OCI-LY7 (cell line): Measurements from ENCODE around the gene NODAL. TPM values are rescaled to one million over a fixed set of nuclear protein-coding genes. Genes with fewer than 3 reads are reported as not detected.

Source experiments
- BruUV-seq: library from RNA; stranded (reverse); fragments of 400-500 nt; replicated peaks from 2 replicates; lab custom pipeline; 2021; lab: Mats Ljungman, UMichigan
- CTCF ChIA-PET: fragments of 300-600 bp; sonication (Branson Sonifier 250); formaldehyde crosslinking; loops from one replicate; lab custom pipeline; 2022; ENCODE audit warnings: antibody characterized with exemption; ENCODE audit not compliant: unreplicated experiment; lab: Charles Lee
- POLR2A ChIA-PET: fragments of 300-600 bp; sonication (Branson Sonifier 250); formaldehyde crosslinking; loops from one replicate; lab custom pipeline; 2022; ENCODE audit warnings: antibody characterized with exemption; lab: Charles Lee
- DNase-seq: peaks from one replicate; pipeline ENCODE4 v3.0.0-alpha.2; 2015; ENCODE audit warnings: low spot score
- H2AFZ ChIP-seq: fragments of 200-600 bp; sonication (generic), shearing (Covaris generic); 2 replicates; pipeline ENCODE4 v1.6.1; 2014; ENCODE audit warnings: mild to moderate bottlenecking, antibody characterized with exemption, low read length, moderate library complexity
- H3K27ac ChIP-seq: fragments of 200-600 bp; sonication (generic); 2 replicates; pipeline ENCODE4 v1.5.1; 2014; ENCODE audit warnings: mixed run types, low read depth, mild to moderate bottlenecking, moderate library complexity, low read length, inconsistent platforms; ENCODE audit not compliant: poor library complexity, severe bottlenecking
- H3K36me3 ChIP-seq: fragments of 200-600 bp; sonication (generic); 2 replicates; pipeline ENCODE4 v1.6.1; 2014; ENCODE audit warnings: mild to moderate bottlenecking, antibody characterized with exemption, low read length, moderate library complexity, mixed read lengths; ENCODE audit not compliant: insufficient read depth
- H3K4me1 ChIP-seq: fragments of 200-600 bp; sonication (generic); 2 replicates; pipeline ENCODE4 v1.5.1; 2014; ENCODE audit warnings: mild to moderate bottlenecking, low read length; ENCODE audit not compliant: insufficient read depth, poor library complexity, severe bottlenecking
- H3K4me2 ChIP-seq: fragments of 200-600 bp; sonication (generic); 2 replicates; pipeline ENCODE4 v1.6.1; 2014; ENCODE audit warnings: mild to moderate bottlenecking, low read length
- H3K4me3 ChIP-seq: fragments of 200-600 bp; sonication (generic); 2 replicates; pipeline ENCODE4 v1.5.1; 2014; ENCODE audit warnings: mild to moderate bottlenecking, low read depth, low read length; ENCODE audit not compliant: poor library complexity, severe bottlenecking
- H3K79me2 ChIP-seq: fragments of 200-600 bp; sonication (generic); 2 replicates; pipeline ENCODE4 v1.6.1; 2016; ENCODE audit warnings: low read depth, mild to moderate bottlenecking, low read length, moderate library complexity, mixed read lengths; ENCODE audit not compliant: insufficient read depth
- H3K9me2 ChIP-seq: fragments of 200-600 bp; sonication (generic); 2 replicates; pipeline ENCODE4 v1.6.1; 2016; ENCODE audit warnings: mild to moderate bottlenecking, low read length, mixed read lengths; ENCODE audit not compliant: insufficient read depth
- H3K9me3 ChIP-seq: fragments of 200-600 bp; sonication (generic); 2 replicates; pipeline ENCODE4 v1.6.1; 2014; ENCODE audit warnings: mild to moderate bottlenecking, mixed run types, low read length, mixed read lengths
- H4K20me1 ChIP-seq: fragments of 200-600 bp; sonication (generic); 2 replicates; pipeline ENCODE4 v1.6.1; 2014; ENCODE audit warnings: mild to moderate bottlenecking, antibody characterized with exemption, low read length, moderate library complexity, mixed read lengths; ENCODE audit not compliant: insufficient read depth
- CTCF ChIP-seq: fragments of 200-600 bp; sonication (generic); conservative IDR thresholded peaks from 2 replicates; pipeline ENCODE4 v1.5.1; 2014; ENCODE audit warnings: mild to moderate bottlenecking, antibody characterized with exemption, low read length, moderate library complexity, mixed read lengths
- EZH2phosphoT487 ChIP-seq: fragments of 200-600 bp; sonication (generic); IDR thresholded peaks from 2 replicates; pipeline ENCODE4 v1.6.1; 2018; ENCODE audit warnings: low read depth, borderline replicate concordance, mild to moderate bottlenecking, mixed run types, antibody characterized with exemption, low read length, moderate library complexity, mixed read lengths
- intact Hi-C: fragments of 100-400 bp; cut with micrococcal nuclease; formaldehyde crosslinking; loops from one replicate; pipeline ENCODE4 v1.10.0; 2022; ENCODE audit not compliant: unreplicated experiment
- total RNA-seq, 2 experiments: library from RNA; depleted of rRNA in 1 of 2; stranded (reverse); fragments of >200 nt in 1 of 2; shearing (Covaris generic) in 1 of 2; gene quantifications; 2 replicates each; pipeline ENCODE4 v1.2.3, GENCODE V29; 2014 to 2022

Gene NODAL
- total RNA-seq, 2 experiments from 2014 or later: not detected

GRCh38 chr10:70418229-70418628, 23.3 kb downstream of the NODAL start:
- peaks cover 11% of the 10 kb centered on the region for H3K79me2 ChIP-seq
- no peak for DNase-seq
- no TSS peak for BruUV-seq
- no peak overlapping the region for H2AFZ ChIP-seq
- H3K9me3 ChIP-seq: no peaks in the 10 kb centered on the region
- H3K4me2 ChIP-seq: no peak overlapping the region
- no peaks in the 10 kb centered on the region for H3K9me2 ChIP-seq
- H3K27ac ChIP-seq: no peak overlapping the region
- no peaks in the 10 kb centered on the region for H3K4me1 ChIP-seq
- H3K4me3 ChIP-seq: no peak overlapping the region
- ChIA-PET POLR2A (interaction anchor here (0.5 to 1.0 kb wide), 3 partner anchors 13 to 190 kb away, joined by 3 to 5 read pairs (median 3); no protein-coding TSS in a partner anchor), CTCF (no interaction called here)
- intact Hi-C loops: no loop called here
- peaks cover 58% of the 10 kb centered on the region for H3K36me3 ChIP-seq
- TF ChIP-seq EZH2phosphoT487 (no peak), CTCF (no peak)
- H4K20me1 ChIP-seq: no peaks in the 10 kb centered on the region

GRCh38 chr10:70417568-70417967, 23.9 kb downstream of the NODAL start:
- TF ChIP-seq CTCF (no peak), EZH2phosphoT487 (no peak)
- intact Hi-C loops: no loop called here
- Histone ChIP-seq H4K20me1 (no peaks in the 10 kb centered on the region), H3K9me2 (no peaks in the 10 kb centered on the region), H3K4me2 (no peak overlapping the region), H3K36me3 (peaks cover 58% of the 10 kb centered on the region), H2AFZ (no peak overlapping the region), H3K9me3 (no peaks in the 10 kb centered on the region), H3K4me1 (no peaks in the 10 kb centered on the region), H3K27ac (no peak overlapping the region), H3K79me2 (peaks cover 18% of the 10 kb centered on the region), H3K4me3 (no peak overlapping the region)
- no peak for DNase-seq
- ChIA-PET POLR2A (interaction anchor here (0.5 to 1.0 kb wide), 2 partner anchors 68 to 189 kb away, joined by 3 to 5 read pairs; no protein-coding TSS in a partner anchor), CTCF (no interaction called here)
- no TSS peak for BruUV-seq

GRCh38 chr10:70412356-70412755, 29.1 kb downstream of the NODAL start:
- Histone ChIP-seq H3K9me2 (no peaks in the 10 kb centered on the region), H3K4me2 (no peak overlapping the region), H3K79me2 (peaks cover 59% of the 10 kb centered on the region), H3K27ac (no peak overlapping the region), H3K4me3 (no peak overlapping the region), H2AFZ (no peak overlapping the region), H3K9me3 (no peaks in the 10 kb centered on the region), H4K20me1 (peaks cover 9% of the 10 kb centered on the region; the same call in 1 of the 2 replicates), H3K36me3 (peaks cover 60% of the 10 kb centered on the region), H3K4me1 (peaks cover 11% of the 10 kb centered on the region)
- DNase-seq: no peak
- TF ChIP-seq EZH2phosphoT487: no peak
- no peak for TF ChIP-seq CTCF
- CTCF ChIA-PET: no interaction called here
- BruUV-seq: no TSS peak
- intact Hi-C loops: no loop called here
- POLR2A ChIA-PET: interaction anchor here (0.6 to 1.7 kb wide), 6 partner anchors 8 to 190 kb away, joined by 3 to 13 read pairs (median 4); partner anchors contain the start of gene EIF4EBP2
